K562 (cell line): Measurements from ENCODE around the gene PYGO2. TPM values are rescaled to one million over a fixed set of nuclear protein-coding genes. Genes with fewer than 3 reads are reported as not detected.

ENCODE experiments used
- BRCA1 ChIP-seq, 2 experiments: fragments of 450-650 bp in 1 of 2; sonication (generic) in 1 of 2; formaldehyde crosslinking in 1 of 2; IDR thresholded peaks; 2 replicates each; pipeline versions ENCODE4 v1.5.0 to v1.6.1; 2017 to 2020; ENCODE audit warnings: mild to moderate bottlenecking in 1 of 2, missing genetic modification reagents in 1 of 2
- CHD4 ChIP-seq: fragments of 200-600 bp; sonication (generic); IDR thresholded peaks from 3 replicates; pipeline ENCODE4 v1.6.1; 2012; ENCODE audit warnings: low read depth, mild to moderate bottlenecking, mixed read lengths, low read length, inconsistent platforms; ENCODE audit not compliant: insufficient read depth, insufficient replicate concordance, poor library complexity, severe bottlenecking
- ETV1 ChIP-seq: fragments of 450-650 bp; conservative IDR thresholded peaks from 2 replicates; pipeline ENCODE4 v1.6.1; 2016; ENCODE audit warnings: missing genetic modification characterization, control low read depth, low read depth, missing compliant biosample characterization
- GTF2E2 ChIP-seq: fragments of 200-800 bp; sonication (Bioruptor generic); IDR thresholded peaks from 2 replicates; pipeline ENCODE4 v1.6.1; 2016; ENCODE audit warnings: missing genetic modification characterization, missing compliant biosample characterization
- JUN ChIP-seq, 2 experiments: sonication (generic) in 1 of 2; formaldehyde crosslinking in 1 of 2; IDR thresholded peaks; 2 replicates each; pipeline versions ENCODE4 v1.6.1 to v1.8.0; 2012 to 2022; ENCODE audit warnings: borderline replicate concordance in 2 of 2, mild to moderate bottlenecking in 2 of 2, improper control_type of control experiment in 1 of 2, low read depth in 1 of 2, low read length in 1 of 2, missing genetic modification reagents in 1 of 2
- JUNB ChIP-seq: fragments of 450-650 bp; formaldehyde crosslinking; conservative IDR thresholded peaks from 2 replicates; pipeline ENCODE4 v1.4.0; 2020; ENCODE audit warnings: mild to moderate bottlenecking
- PURB ChIP-seq: sonication (generic); formaldehyde crosslinking; IDR thresholded peaks from 2 replicates; pipeline ENCODE4 v1.9.0; 2021; ENCODE audit warnings: low read depth, mild to moderate bottlenecking, missing genetic modification reagents
- STAG1 ChIP-seq: sonication (generic); formaldehyde crosslinking; IDR thresholded peaks from 2 replicates; pipeline ENCODE4 v1.5.0; 2020; ENCODE audit warnings: missing genetic modification reagents, borderline replicate concordance
- TARDBP ChIP-seq: fragments of 450-650 bp; IDR thresholded peaks from 2 replicates; pipeline ENCODE4 v1.6.1; 2016
- TRIM24 ChIP-seq, 2 experiments: fragments of 450-650 bp; IDR thresholded peaks; 2 replicates each; pipeline ENCODE4 v1.6.1; 2016
- ZNF3 ChIP-seq: fragments of 250-450 bp; sonication (Bioruptor Pico); IDR thresholded peaks from 2 replicates; pipeline ENCODE4 v1.5.0; 2021; ENCODE audit warnings: mild to moderate bottlenecking, moderate library complexity
- polyA plus RNA-seq, 8 experiments: library from polyadenylated mRNA; depleted of rRNA in 4 of 8; stranded (reverse) in 5 of 8; unstranded in 3 of 8; fragments of >200 nt; fragmentation: Nextera tagmentation in 2 of 8; fragmentation: Illumina TruSeq in 1 of 8; extraction: Ambion mirVana in 2 of 8; extraction: Trizol in 1 of 8; gene quantifications; 2 replicates each; pipeline versions ENCODE4 v1.2.1 to v1.2.3, GENCODE V29; 2011 to 2014; ENCODE audit warnings: inconsistent platforms in 1 of 8, missing spikeins in 1 of 8
- total RNA-seq, 7 experiments: library from RNA; depleted of rRNA in 6 of 7; stranded (reverse); fragments of >200 nt in 6 of 7; fragmentation: Illumina TruSeq in 2 of 7; extraction: Trizol in 2 of 7; gene quantifications; 2 replicates each; pipeline versions ENCODE4 v1.2.1 to v1.2.3, GENCODE V29; 2011 to 2021; ENCODE audit warnings: low replicate concordance in 1 of 7
- TF ChIP-seq, protein P1 (sequence below): fragments of 450-650 bp; IDR thresholded peaks from 2 replicates; pipeline ENCODE4 v1.7.0; 2016; ENCODE audit warnings: borderline replicate concordance
- TF ChIP-seq, protein P2 (sequence below), 2 experiments: fragments of 450-650 bp in 1 of 2; sonication (generic) in 1 of 2; formaldehyde crosslinking; conservative IDR thresholded peaks; 2 replicates each; pipeline versions ENCODE4 v1.4.0 to v1.8.1; 2020 to 2022; ENCODE audit warnings: mild to moderate bottlenecking in 1 of 2, missing genetic modification reagents in 1 of 2
- TF ChIP-seq, protein P3 (sequence below), 2 experiments: IDR thresholded peaks in 1 of 2; conservative IDR thresholded peaks in 1 of 2; 2 replicates each; pipeline ENCODE4 v1.6.1; 2016; ENCODE audit warnings: low read depth in 2 of 2, mild to moderate bottlenecking in 1 of 2, missing compliant biosample characterization in 1 of 2, missing genetic modification characterization in 1 of 2, moderate library complexity in 1 of 2
- TF ChIP-seq, protein P4 (sequence below): sonication (generic); formaldehyde crosslinking; IDR thresholded peaks from 2 replicates; pipeline ENCODE4 v1.8.0; 2022; ENCODE audit warnings: mild to moderate bottlenecking, missing genetic modification reagents

PYGO2 gene
- total and polyA plus RNA-seq, 9 of the 15 experiments (the other 6 are each of a cell fraction or from before 2014, with no cell fraction given) = 8.3 to 36.2 (median 18.2) TPM

DNA sequence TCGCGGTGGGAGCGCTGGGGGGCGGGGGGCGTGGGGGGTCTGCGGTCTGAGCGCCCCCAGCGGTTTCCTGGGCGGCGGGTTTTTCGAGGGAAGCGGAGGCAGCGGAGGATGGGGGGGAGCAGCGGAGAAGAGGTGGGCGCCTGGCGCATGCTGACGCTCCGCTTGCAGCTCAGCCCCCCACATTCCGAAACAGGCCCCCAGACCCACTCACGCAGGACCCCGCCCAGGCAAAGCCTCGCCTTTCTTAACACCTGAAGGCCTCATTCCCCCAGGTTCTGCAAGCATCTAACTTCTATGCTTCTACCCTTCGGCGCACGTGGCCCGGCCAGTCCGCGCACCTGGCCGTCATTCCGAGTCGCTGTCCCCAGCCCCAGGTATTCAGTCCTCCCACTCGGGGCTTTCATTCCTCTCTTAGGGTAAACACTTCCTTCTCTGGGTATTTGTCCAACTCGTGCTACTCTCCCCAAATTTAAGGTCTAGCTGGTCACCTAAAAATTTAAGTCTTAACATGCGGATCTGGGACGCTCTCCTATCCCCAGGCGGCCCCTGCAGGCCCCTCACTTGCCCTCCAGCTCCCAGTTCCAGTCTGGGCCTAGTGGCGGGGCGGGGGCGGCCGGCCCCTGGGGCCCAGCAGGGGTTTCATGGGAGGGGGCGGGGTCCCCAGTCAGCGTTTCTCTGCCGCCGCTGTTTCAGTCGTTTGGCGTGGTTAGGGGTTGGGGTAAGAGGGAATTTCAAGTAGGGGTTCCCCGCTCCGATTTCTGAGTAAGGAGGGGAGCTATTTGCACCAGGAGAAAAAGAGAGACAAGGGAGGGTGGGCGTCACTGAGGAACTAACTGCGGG is 38.2 kb upstream of the PYGO2 start (continued):
- peak; percentile 59 for TF ChIP-seq CHD4
- TF ChIP-seq TRIM24 (IDR thresholded peaks at IDR 0.05) = no peak
- TF ChIP-seq, protein P1, sequence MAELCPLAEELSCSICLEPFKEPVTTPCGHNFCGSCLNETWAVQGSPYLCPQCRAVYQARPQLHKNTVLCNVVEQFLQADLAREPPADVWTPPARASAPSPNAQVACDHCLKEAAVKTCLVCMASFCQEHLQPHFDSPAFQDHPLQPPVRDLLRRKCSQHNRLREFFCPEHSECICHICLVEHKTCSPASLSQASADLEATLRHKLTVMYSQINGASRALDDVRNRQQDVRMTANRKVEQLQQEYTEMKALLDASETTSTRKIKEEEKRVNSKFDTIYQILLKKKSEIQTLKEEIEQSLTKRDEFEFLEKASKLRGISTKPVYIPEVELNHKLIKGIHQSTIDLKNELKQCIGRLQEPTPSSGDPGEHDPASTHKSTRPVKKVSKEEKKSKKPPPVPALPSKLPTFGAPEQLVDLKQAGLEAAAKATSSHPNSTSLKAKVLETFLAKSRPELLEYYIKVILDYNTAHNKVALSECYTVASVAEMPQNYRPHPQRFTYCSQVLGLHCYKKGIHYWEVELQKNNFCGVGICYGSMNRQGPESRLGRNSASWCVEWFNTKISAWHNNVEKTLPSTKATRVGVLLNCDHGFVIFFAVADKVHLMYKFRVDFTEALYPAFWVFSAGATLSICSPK = no peak
- TF ChIP-seq TARDBP = no peak
- TF ChIP-seq ZNF3 (CRISPR knock-in tag) = no peak
- TF ChIP-seq PURB (CRISPR knock-in tag) = no peak
- no peak for TF ChIP-seq BRCA1 (IDR thresholded peaks at IDR 0.05)
- no peak for TF ChIP-seq BRCA1 (CRISPR knock-in tag; IDR thresholded peaks at IDR 0.05)
- TF ChIP-seq JUN (IDR thresholded peaks at IDR 0.05; ENCODE audit: borderline replicate concordance, low read depth, low read length) = 0 out of 2 replicates have a peak, but pooled peaks have one; percentile 29
- TF ChIP-seq JUN (CRISPR knock-in tag; IDR thresholded peaks at IDR 0.05; ENCODE audit: borderline replicate concordance) = no peak
- TF ChIP-seq ETV1 (tag) = no peak
- TF ChIP-seq JUNB (CRISPR knock-in tag) = no peak
- peak; percentile 25; the same call in 1 of the 2 replicates for TF ChIP-seq STAG1
- TF ChIP-seq, protein P2, sequence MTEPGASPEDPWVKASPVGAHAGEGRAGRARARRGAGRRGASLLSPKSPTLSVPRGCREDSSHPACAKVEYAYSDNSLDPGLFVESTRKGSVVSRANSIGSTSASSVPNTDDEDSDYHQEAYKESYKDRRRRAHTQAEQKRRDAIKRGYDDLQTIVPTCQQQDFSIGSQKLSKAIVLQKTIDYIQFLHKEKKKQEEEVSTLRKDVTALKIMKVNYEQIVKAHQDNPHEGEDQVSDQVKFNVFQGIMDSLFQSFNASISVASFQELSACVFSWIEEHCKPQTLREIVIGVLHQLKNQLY (CRISPR knock-in tag; conservative IDR thresholded peaks at IDR 0.05) = no peak
- TF ChIP-seq, protein P3, sequence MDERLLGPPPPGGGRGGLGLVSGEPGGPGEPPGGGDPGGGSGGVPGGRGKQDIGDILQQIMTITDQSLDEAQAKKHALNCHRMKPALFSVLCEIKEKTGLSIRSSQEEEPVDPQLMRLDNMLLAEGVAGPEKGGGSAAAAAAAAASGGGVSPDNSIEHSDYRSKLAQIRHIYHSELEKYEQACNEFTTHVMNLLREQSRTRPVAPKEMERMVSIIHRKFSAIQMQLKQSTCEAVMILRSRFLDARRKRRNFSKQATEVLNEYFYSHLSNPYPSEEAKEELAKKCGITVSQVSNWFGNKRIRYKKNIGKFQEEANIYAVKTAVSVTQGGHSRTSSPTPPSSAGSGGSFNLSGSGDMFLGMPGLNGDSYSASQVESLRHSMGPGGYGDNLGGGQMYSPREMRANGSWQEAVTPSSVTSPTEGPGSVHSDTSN (CRISPR knock-in tag; IDR thresholded peaks at IDR 0.05; ENCODE audit: low read depth) = no peak
- TF ChIP-seq, protein P3 (tag; conservative IDR thresholded peaks at IDR 0.05; ENCODE audit: low read depth) = no peak
- TF ChIP-seq, protein P4, sequence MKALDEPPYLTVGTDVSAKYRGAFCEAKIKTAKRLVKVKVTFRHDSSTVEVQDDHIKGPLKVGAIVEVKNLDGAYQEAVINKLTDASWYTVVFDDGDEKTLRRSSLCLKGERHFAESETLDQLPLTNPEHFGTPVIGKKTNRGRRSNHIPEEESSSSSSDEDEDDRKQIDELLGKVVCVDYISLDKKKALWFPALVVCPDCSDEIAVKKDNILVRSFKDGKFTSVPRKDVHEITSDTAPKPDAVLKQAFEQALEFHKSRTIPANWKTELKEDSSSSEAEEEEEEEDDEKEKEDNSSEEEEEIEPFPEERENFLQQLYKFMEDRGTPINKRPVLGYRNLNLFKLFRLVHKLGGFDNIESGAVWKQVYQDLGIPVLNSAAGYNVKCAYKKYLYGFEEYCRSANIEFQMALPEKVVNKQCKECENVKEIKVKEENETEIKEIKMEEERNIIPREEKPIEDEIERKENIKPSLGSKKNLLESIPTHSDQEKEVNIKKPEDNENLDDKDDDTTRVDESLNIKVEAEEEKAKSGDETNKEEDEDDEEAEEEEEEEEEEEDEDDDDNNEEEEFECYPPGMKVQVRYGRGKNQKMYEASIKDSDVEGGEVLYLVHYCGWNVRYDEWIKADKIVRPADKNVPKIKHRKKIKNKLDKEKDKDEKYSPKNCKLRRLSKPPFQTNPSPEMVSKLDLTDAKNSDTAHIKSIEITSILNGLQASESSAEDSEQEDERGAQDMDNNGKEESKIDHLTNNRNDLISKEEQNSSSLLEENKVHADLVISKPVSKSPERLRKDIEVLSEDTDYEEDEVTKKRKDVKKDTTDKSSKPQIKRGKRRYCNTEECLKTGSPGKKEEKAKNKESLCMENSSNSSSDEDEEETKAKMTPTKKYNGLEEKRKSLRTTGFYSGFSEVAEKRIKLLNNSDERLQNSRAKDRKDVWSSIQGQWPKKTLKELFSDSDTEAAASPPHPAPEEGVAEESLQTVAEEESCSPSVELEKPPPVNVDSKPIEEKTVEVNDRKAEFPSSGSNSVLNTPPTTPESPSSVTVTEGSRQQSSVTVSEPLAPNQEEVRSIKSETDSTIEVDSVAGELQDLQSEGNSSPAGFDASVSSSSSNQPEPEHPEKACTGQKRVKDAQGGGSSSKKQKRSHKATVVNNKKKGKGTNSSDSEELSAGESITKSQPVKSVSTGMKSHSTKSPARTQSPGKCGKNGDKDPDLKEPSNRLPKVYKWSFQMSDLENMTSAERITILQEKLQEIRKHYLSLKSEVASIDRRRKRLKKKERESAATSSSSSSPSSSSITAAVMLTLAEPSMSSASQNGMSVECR (CRISPR knock-in tag) = no peak
- no peak for TF ChIP-seq GTF2E2 (tag)
